ENCODE measurements around the gene SLC25A22.

The SLC25A22 gene

DNA sequence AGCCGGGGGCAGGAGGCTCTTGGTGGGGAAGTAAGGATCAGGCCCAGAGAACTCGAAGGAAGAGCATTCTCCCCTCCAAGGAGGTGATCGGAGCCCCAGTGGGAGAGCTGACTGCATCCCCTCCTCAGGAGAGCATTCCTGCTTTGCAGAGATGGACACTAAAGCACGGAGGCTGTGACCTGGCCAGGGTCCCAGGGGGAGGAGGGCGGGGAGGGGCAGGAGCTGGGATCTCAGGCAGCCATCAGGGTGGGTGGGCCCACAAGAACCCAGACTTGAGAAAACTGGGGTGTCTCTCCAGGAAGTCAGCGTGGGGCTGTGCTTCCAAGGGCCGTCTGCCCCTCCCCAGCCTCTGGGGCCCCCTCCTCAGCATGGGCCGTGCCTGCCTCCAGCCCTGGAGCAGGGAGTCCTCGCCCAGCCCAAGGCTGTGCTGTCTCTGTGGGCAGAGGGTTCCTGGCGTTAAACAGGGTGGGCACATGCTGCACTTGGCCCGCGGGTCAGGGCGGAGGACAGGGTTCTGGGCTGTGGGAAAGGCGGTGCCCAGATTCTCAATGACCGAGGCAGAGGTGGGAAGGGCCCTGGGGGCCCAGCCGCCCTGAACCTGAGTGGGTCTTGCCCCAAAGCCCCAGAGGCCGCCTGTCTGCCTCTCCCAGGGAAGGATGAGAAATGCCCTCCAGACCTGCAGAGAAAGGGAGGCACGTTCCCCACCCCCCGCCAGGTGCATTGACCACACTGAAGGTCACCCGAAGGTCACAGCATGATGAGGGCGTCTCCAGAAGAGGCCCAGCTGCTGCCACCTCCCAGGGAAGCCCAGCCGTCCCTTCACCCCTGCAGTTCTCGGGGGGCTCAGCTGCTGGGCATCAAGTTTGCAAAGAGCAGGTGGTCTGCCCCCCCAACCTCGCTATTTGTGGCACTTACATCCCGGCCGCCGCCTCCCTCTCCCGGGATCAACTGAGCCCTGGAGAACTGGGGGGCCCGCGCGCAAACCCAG lies 8.8 kb downstream of the SLC25A22 start:
- no peak for DNase-seq

GRCh38 chr11:788009-788640 lies 10.0 kb downstream of the SLC25A22 start:
- DNase-seq = no peak

DNA sequence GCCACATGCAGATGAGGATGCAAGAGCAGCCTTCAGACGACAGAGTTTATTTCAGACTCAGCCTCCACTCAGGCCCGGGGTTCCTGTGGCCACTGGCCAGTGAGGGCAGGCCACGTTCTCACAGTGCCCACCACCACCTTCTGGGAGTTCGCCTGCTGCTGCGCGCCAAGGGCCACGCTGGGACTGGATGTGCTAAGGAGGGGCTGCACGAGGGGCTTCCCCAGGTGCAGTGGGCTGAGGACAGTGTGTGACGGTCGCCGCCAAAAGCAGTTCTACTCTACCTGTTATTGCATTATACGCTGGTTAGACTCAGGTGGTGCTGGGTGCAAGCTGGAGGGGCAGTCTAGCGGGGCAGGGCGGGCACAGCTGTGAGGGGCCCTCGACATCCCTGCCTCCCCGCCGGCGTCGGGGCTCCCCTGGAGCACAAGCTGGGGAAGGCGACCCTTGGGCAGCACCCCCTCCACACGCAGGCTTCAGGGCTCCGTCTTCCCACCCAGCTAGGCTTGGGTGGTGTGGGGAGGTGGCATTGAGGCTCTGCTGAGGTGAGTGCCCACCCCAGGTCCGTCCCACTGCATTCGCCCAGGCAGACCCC lies 10.9 kb downstream of the SLC25A22 start:
- DNase-seq = no peak

DNA sequence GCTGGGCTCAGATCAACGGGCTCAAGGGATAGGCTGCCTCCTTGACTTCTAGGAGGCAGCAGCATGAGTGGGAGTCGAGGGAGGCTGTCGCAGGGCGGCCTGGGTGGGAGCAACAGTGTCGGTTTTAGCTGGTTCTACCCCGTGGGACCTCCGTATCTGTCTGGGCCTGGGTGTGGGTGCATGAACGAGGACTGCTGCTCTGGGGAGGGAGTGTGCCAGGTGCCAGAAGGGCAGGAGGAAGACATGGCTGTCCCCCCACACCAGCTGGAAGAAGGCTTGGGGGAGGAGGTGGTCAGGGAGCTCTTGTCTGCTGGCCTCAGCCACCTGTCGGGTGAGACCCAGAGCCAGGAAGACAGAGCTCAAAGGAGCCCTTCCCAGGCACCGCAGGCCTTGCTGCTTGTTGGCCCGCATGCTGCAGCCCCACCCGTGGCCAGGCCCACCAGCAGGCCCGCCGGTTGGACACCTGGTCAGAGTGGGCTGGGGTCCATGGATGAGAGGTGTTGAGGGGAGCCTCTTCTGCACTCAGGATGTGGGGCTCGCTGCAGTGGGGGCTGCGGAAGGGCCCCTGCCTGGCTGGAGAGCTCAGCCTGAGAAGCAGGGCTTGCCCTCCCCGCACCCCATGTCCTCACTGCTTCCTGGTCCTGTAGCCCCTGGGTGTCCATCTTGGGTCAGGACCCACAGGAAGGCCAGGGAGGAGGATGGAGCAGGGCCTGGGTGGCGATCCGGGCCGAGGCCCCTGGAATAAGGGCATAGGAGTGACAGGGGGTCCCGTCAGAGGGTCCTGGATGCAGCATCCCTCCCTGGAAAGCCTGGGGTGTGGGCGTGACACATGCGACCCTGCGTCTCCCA lies 11.6 kb downstream of the SLC25A22 start:
- no peak for DNase-seq

- peak; percentile 26 for DNase-seq
These were observed 14.5 kb downstream of the SLC25A22 start for GRCh38 chr11:783581-784015.

GRCh38 chr11:782264-783174 lies 15.6 kb downstream of the SLC25A22 start:
- no peak for DNase-seq

GRCh38 chr11:779955-780532 lies 18.0 kb downstream of the SLC25A22 start:
- no peak for DNase-seq

DNA sequence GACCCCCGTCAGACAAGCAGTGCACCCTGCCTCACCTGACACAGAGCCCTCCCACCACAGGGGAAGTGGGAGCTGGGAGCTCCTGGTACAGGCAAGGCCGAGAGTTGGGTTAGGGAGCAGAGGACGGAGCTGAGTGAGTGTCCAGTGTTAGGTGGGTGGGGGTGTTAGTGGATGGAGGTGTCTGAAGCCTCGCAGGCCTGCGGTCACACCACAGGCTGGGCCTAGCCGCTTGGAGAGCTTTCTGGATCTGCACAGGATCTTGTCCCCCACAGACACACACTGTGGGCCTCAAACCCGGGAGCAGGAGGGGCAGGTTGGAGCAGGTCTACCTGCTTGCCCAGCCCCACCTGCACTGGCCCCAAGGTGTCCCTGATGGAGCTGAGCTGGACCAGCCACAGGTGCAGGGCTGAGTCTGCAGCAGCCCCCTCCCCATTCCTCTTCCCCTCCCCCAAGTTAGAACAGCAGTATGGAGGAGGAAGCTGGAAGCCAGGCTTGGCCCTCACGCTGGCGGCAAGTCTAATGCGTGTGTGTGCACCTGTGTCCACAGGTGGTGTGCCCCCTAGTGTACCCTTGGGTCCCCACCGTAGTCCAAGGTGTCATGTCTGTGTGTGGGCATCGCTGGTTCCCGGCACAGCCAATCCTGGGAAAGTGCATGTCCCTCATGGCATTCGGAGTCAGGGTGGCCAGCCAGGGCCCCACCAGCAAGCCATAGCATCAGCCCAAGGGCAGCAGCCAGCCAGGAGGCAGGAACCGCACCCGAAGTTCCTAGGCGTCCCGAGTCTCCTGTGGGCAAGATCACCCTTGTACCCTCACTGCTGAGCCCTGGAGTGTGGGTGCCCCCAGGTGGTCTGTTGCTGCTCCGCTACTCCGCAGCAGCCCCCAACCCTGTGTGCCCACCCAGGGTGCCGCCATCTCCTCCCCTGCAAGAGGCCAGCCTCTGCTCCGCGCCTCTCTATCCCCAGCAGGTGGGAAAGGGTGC lies 18.8 kb downstream of the SLC25A22 start:
- no peak for DNase-seq

- DNase-seq = peak; percentile 92
These were observed 20.5 kb downstream of the SLC25A22 start, which contains the start of gene GATD1 for GRCh38 chr11:777288-778255. Gene GATD1, minus strand, starts transcription at chr11:777487. Its CDS starts 25 bp downstream, at chr11:777462.

GRCh38 chr11:776561-777287 lies 21.4 kb downstream of the SLC25A22 start:
- DNase-seq = no peak

DNA sequence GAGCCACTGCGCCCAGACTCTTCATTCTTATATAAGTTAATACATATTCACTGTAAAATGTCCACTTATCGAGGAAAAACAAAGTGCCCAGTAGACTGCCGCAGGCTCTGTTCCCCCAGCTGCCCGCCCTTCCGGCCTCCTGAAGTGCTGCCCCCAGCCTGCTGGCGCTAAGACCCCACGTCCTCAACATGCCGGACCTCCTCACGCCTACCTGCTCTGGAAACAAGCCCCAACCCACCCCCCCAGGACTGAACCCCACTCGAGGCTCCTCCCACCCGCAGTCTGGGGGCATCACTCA lies 21.9 kb downstream of the SLC25A22 start:
- no peak for DNase-seq

DNA sequence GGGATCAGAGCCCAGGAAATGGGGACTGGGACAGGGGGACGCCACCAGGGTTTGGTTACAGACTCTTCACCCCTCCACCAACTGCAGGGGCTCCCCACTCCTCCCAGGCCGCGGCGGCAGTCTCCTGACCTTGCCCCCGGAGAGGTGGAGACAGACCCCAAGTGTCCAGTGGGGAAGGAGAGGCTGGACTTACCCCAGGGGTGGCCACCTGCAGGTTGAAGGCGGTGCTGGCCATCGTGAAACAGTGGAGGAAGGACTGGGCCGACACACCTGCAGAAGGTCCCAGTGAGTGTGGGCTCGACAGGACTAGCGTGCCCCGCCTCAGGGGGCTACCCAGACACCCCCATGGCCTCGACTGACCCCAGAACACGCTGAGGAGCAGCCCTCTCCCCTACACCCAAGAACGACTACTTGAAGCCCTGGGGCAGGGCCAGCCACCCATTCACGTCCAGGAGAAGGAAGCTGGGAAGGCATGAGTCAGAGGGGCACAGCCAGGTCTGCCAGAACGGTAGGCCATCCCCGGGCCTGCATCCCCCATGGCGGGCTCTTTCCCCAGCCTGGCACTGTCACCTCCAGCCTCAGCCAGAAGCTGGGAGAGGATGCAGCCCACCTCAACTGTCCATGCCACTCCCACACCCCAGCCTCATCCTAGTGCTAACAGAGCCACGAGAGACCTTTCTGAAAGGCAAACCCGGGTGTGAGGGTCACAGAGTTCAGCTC lies 23.0 kb downstream of the SLC25A22 start:
- DNase-seq = no peak

GRCh38 chr11:773830-774229 lies 24.3 kb downstream of the SLC25A22 start:
- DNase-seq = no peak

DNA sequence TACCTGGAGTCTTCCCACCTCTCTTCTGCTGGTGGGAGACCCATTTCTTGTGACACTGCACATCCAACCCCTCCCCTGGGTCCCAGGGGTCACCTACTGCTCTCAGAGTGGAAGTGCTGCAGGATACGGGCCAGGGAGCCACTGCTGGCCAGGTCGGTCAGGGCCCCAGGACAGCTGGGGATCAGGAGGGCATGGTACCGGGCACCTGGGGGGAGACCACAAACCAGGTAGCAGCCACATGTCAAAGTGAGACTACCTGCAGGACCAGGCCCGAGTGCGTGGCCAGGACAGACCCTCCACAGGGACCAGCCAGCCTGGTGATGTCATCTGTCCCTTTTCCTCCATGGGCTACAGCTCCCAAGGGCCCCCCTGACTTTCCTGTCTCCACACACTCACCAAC lies 24.7 kb downstream of the SLC25A22 start:
- no peak for DNase-seq

DNA sequence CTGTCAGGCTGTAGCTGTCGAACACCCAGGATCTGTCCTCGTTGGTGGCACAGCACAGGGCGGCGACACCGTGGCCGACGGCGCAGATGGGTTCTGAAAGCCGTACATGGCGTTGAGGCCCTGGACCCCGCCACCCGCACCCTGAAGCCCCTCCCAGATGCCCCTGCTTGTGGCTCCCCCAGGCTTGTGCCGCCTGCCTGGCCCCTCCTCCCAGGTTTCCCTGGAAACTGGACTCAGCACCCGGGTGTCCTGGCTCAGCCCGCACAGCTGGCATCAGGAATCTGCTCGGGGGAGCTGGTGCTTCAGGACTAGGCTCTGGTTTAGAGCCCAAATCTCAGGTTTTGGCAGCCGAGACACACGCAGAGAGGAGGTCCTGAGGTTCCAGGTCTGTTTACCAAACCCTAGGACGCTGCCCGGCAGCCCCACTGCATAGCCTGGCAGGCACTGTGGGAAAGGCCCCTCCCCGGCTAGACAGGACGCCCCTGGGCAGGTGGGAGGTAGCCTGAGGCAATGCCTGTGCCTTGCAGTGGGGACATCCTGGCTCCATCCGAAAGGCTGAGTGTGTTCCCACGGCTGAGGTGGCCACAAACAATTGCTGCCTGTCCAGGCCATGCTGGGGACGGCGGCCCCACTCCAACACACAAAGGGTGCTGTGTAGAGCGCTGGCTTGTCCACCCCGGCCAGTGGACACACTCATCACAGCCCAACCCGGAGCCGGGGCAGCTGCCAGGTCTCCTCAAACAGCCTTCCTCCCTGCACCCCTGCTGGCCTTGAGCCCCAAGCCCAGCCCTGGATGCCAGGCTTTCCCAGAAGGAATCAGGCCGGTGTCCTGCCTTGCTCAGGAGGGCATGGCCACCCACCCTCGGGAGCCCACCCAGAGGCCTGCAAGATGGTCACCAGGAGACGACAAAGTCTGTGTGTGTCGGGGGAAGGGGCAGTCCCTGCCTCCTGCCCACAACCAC lies 25.4 kb downstream of the SLC25A22 start:
- DNase-seq = no peak

DNA sequence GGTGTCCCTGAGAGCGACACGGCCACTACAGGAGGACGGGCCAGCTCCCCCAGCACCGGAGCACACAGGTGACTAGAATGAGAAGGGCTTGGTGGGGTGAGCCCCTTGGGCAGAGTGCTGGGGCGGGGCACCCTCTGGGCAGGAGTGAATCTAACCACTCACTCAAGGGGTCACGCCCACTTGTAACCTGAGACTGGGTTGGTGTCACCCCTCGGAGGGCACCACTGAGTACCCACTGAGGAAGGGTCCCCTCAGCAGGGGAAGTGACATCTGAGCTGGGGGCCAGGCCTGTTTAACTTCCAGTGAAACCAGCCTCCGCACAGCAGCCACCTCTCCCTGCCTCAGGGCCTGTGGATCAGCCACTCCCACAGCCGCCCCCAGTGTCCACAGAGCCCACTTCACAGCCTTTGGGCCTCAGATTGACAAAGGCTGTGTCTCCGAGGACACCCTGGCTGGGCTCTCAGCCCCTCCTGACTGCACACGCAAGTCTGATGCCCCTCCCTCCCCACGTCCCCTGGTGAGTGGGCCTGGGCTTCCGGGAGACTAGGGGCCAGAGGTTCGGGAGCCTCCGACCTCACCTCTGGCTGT lies 26.4 kb downstream of the SLC25A22 start:
- DNase-seq = no peak
